ENCODE results near the gene MOCOS. TPM values are rescaled to one million over a fixed set of nuclear protein-coding genes. Genes with fewer than 3 reads are reported as not detected.

Gene MOCOS
- total RNA-seq, 2 donors from 2014 or later = 1.0 to 1.3 TPM

- intact Hi-C loops (cut with DNase I) = no loop called here
Observed at GRCh38 chr18:36295880-36296301, 108.6 kb downstream of the MOCOS start.

GRCh38 chr18:36296650-36297416 is 109.5 kb downstream of the MOCOS start:
- Histone ChIP-seq H3K9me3 (no peaks in the 10 kb centered on the region), H3K4me3 (peak overlapping the region in 1 of 2 donors; percentile 24), H3K4me1 (peaks cover 18% of the 10 kb centered on the region), H3K27me3 (no peaks in the 10 kb centered on the region), H3K36me3 (replicated peaks in 1 of 2; ENCODE audit: insufficient read depth in 1 of 2, low read depth in 2 of 2) (no peaks in the 10 kb centered on the region), H3K27ac (peak overlapping the region in 2 of 4 donors; percentile 26 to 38)
- peak; percentile 53 to 59 (median 58) for DNase-seq
- TF ChIP-seq, protein P1, sequence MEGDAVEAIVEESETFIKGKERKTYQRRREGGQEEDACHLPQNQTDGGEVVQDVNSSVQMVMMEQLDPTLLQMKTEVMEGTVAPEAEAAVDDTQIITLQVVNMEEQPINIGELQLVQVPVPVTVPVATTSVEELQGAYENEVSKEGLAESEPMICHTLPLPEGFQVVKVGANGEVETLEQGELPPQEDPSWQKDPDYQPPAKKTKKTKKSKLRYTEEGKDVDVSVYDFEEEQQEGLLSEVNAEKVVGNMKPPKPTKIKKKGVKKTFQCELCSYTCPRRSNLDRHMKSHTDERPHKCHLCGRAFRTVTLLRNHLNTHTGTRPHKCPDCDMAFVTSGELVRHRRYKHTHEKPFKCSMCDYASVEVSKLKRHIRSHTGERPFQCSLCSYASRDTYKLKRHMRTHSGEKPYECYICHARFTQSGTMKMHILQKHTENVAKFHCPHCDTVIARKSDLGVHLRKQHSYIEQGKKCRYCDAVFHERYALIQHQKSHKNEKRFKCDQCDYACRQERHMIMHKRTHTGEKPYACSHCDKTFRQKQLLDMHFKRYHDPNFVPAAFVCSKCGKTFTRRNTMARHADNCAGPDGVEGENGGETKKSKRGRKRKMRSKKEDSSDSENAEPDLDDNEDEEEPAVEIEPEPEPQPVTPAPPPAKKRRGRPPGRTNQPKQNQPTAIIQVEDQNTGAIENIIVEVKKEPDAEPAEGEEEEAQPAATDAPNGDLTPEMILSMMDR (IDR thresholded peaks at IDR 0.05) = peak in 4 of 7 experiments; percentile 16 to 41 (median 33)
- TF ChIP-seq POLR2A (IDR thresholded peaks at IDR 0.05) = no peak
- intact Hi-C loops (cut with DNase I) = no loop called here
- peak; percentile 52 for ATAC-seq
- WGBS, 2 donors = 0 to 1% methylated on average over 22 to 47 of the region's 47 CpGs

More at GRCh38 chr18:36295880-36296301, 108.6 kb downstream of the MOCOS start:
- Histone ChIP-seq H3K9me3 (no peaks in the 10 kb centered on the region), H3K36me3 (replicated peaks in 1 of 2; ENCODE audit: insufficient read depth in 1 of 2, low read depth in 2 of 2) (no peaks in the 10 kb centered on the region), H3K4me3 (no peak overlapping the region), H3K27ac (no peak overlapping the region), H3K4me1 (peaks cover 18% of the 10 kb centered on the region), H3K27me3 (no peaks in the 10 kb centered on the region)
- TF ChIP-seq, protein P1 (IDR thresholded peaks at IDR 0.05) = no peak
- TF ChIP-seq POLR2A (IDR thresholded peaks at IDR 0.05) = no peak
- DNase-seq = peak in 1 of 4 donors; percentile 48
- ATAC-seq = no peak
- 34 to 38% methylated on average over 20 to 21 of the region's 21 CpGs for WGBS, 2 donors

DNA sequence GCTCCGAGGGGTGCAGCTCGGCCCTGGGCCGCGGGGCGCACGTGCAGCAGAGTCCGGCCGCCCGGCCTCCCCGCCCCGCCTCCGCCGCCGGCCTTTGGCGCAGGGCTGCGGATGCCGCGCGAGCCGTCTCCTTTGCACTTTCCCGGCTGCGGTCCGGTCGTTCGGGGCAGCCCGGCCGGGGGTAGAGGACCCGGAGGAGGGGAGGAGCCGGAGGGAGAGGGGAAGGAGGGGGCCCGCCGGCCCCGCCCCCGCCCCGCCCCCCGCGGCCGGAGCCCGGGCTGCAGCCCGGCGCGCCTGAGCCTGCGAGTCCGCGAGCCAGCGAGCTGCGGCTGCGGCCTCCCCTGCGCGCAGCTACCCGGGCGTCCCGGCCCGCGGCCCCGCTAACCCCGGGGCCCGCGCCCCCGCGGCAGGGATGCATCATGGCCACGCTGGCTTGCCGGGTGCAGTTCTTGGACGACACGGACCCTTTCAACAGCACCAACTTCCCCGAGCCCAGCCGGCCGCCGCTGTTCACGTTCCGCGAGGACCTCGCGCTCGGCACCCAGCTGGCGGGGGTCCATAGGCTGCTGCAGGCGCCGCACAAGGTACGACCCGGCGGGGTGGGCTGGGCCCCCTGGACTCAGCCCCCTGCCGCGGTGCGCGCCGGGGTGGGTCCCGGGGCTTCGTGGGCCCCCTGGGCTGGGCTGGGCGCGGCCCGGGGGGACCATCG is 110.3 kb downstream of the MOCOS start, which contains the start of gene FHOD3:
FHOD3 (plus strand) TSS at position 297 of the 709 bp plus-strand sequence; CDS start at position 420, 123 bp downstream.
- ATAC-seq (peak; percentile 85), DNase-seq (peak; percentile 56 to 77 (median 68))
- 0% methylated on average over 11 to 42 of the region's 91 CpGs for WGBS, 2 donors
- no peaks in the 10 kb centered on the region for H3K27me3 ChIP-seq
- H3K27ac ChIP-seq = peak within 1 kb of the TSS in 2 of 4 donors; percentile 26 to 38
- intact Hi-C loops (cut with DNase I) = no loop called here
- no peak for TF ChIP-seq POLR2A (IDR thresholded peaks at IDR 0.05)
- TF ChIP-seq, protein P1 (IDR thresholded peaks at IDR 0.05) = no peak
- no peaks in the 10 kb centered on the region for H3K36me3 ChIP-seq (replicated peaks in 1 of 2; ENCODE audit: insufficient read depth in 1 of 2, low read depth in 2 of 2)
- H3K9me3 ChIP-seq = no peaks in the 10 kb centered on the region
- H3K4me1 ChIP-seq = peaks cover 18% of the 10 kb centered on the region
- peak within 1 kb of the TSS; percentile 36 to 62 for H3K4me3 ChIP-seq

DNA sequence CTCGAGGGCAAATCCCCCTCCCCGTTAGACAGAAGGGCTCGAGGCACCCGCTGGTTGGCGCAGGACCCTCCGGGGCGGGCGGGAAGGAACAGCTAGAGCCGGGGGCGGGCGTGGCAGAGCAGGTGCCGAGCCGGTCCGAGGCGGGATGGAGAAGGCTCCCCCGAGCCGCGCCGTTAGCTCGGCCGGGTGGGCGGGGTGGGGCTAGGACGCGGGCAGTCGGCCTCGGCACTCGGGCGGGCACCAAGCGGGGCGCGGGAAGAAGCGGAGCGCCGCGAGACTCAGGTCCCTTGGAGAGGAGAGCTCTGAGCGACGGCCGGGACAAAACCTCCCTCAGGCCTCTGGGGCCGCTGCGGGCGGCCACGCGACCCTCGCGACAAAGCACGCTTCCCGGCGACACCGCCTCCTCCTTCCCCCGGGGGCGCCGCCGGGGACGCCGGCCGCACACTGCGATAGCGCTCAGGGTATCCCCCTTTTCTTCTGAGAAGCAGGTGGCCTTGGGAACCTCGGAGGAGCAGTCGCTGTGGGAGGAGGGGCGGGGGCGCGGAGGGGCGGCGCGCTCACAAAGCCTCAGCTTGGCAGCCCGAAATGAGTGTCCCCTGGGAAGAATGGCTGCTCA is 110.9 kb downstream of the MOCOS start:
- Histone ChIP-seq H3K27ac (no peak overlapping the region), H3K27me3 (no peaks in the 10 kb centered on the region), H3K4me1 (peaks cover 18% of the 10 kb centered on the region), H3K9me3 (no peaks in the 10 kb centered on the region), H3K36me3 (replicated peaks in 1 of 2; ENCODE audit: insufficient read depth in 1 of 2, low read depth in 2 of 2) (no peaks in the 10 kb centered on the region), H3K4me3 (peak overlapping the region; percentile 36 to 62)
- DNase-seq (no peak), ATAC-seq (peak; percentile 10)
- intact Hi-C loops (cut with DNase I) = no loop called here
- TF ChIP-seq, protein P1 (IDR thresholded peaks at IDR 0.05) = no peak
- no peak for TF ChIP-seq POLR2A (IDR thresholded peaks at IDR 0.05)
- 1 to 3% methylated on average over 27 to 48 of the region's 67 CpGs for WGBS, 2 donors

Data from body of pancreas (tissue), 4 donors.